AG04449 (cell line): Measurements from ENCODE around the gene FKBP2.

Source experiments
- CTCF ChIA-PET: fragments of 350-600 bp; formaldehyde crosslinking; extraction: SDS; loops from one replicate; lab custom pipeline; 2021; ENCODE audit warnings: antibody characterized with exemption; lab: Yijun Ruan, JAX
- POLR2A ChIA-PET: fragments of 400-600, 350-600 bp; formaldehyde crosslinking; extraction: SDS; loops from one replicate; lab custom pipeline; 2020; ENCODE audit warnings: antibody characterized with exemption, inconsistent platforms; lab: Yijun Ruan, JAX
- DNase-seq: peaks from one replicate; pipeline ENCODE4 v3.0.0-alpha.2; 2010; ENCODE audit warnings: low read depth, low spot score
- H3K4me3 ChIP-seq: 2 replicates; pipeline ENCODE4 v1.5.1; 2011; ENCODE audit warnings: low read depth, mild to moderate bottlenecking, control low read depth, low read length
- TF ChIP-seq, protein P1 (sequence below): IDR thresholded peaks from one replicate; pipeline ENCODE4 v1.5.1; 2011; ENCODE audit warnings: mild to moderate bottlenecking, moderate library complexity, low read length, control low read depth, inconsistent platforms; ENCODE audit not compliant: insufficient read depth; ENCODE audit errors: missing control alignments

Gene FKBP2

GRCh38 chr11:64291752-64292459, 51.0 kb downstream of the FKBP2 start:
- no peak for DNase-seq
- POLR2A ChIA-PET, result no interaction called here
- peak overlapping the region; percentile 29 for H3K4me3 ChIP-seq
- CTCF ChIA-PET, result interaction anchor here (1.0 to 10.7 kb wide), 7 partner anchors 9 to 87 kb away, joined by 3 to 166 read pairs (median 10); partner anchors contain the start of genes CATSPERZ, ESRRA and PLCB3
- TF ChIP-seq, protein P1, sequence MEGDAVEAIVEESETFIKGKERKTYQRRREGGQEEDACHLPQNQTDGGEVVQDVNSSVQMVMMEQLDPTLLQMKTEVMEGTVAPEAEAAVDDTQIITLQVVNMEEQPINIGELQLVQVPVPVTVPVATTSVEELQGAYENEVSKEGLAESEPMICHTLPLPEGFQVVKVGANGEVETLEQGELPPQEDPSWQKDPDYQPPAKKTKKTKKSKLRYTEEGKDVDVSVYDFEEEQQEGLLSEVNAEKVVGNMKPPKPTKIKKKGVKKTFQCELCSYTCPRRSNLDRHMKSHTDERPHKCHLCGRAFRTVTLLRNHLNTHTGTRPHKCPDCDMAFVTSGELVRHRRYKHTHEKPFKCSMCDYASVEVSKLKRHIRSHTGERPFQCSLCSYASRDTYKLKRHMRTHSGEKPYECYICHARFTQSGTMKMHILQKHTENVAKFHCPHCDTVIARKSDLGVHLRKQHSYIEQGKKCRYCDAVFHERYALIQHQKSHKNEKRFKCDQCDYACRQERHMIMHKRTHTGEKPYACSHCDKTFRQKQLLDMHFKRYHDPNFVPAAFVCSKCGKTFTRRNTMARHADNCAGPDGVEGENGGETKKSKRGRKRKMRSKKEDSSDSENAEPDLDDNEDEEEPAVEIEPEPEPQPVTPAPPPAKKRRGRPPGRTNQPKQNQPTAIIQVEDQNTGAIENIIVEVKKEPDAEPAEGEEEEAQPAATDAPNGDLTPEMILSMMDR, result no peak

DNA sequence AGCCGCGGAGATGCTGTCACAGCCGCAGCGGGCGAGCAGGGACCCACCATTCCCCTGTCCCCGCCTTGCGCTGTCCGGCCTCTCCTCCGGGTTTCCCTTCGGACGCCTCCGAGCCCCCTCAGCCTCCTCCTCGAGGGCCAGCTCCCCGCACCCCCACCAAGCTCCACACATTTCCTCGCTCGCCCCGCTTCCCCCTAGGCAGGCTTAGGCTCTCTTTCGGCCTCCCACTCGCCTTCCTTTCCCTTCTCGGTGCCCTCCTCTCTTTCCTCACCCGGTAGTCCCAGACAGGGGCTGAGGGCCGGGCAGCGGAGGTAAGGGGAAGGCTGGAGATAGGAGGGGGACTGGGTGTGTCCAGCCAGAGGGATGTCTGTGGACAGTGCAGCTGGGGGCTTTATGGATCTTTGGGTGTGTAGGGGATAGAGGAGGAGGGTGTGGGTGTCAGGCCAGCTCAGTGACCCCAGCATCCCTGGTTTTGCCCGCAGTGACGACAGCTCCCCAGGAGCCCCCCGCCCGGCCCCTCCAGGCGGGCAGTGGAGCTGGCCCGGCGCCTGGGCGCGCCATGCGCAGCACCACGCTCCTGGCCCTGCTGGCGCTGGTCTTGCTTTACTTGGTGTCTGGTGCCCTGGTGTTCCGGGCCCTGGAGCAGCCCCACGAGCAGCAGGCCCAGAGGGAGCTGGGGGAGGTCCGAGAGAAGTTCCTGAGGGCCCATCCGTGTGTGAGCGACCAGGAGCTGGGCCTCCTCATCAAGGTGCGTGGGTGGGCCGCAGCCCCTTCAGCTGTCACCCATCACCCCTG, 51.8 kb downstream of the FKBP2 start:
- ChIA-PET POLR2A (no interaction called here), CTCF (interaction anchor here (1.0 to 4.7 kb wide), 5 partner anchors 9 to 88 kb away, joined by 3 to 37 read pairs (median 6); no protein-coding TSS in a partner anchor)
- DNase-seq, result no peak
- TF ChIP-seq, protein P1, result no peak
- H3K4me3 ChIP-seq, result peak overlapping the region; percentile 29
